Measurements from ENCODE around the gene TRIM44.

DNA sequence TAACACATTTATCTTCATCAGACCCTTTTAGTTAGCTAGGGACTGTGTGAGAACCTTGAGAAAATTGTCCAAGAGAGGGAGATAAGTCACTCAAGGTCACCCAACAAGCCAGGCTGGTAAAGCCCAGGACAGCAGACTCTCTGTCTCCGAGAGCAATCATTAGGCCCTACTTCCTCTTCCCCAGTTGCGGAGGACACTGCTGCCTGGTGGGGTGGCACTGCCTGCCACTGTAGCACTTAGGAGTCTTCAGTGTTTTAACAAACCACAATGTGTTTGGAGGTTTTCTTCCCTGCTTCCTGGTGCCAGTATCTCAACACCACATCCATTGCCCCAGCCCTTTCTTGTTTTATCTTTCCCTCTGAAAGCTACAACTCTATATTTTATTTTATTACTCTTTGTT lies 149.2 kb downstream of the TRIM44 start:
- TF ChIP-seq JUND (IDR thresholded peaks at IDR 0.05; ENCODE audit: low read depth, low read length) (no peak), SPI1 (IDR thresholded peaks at IDR 0.05; ENCODE audit: borderline replicate concordance, insufficient read depth, low read depth, low read length) (peak; percentile 23; the same call in 1 of the 2 replicates), MEF2A (IDR thresholded peaks at IDR 0.05; ENCODE audit: insufficient read depth, low read depth, low read length) (no peak), SIN3A (IDR thresholded peaks at IDR 0.05; ENCODE audit: low read depth, low read length) (no peak), NBN (IDR thresholded peaks at IDR 0.05) (no peak), EGR1 (IDR thresholded peaks at IDR 0.05; ENCODE audit: borderline replicate concordance in 1 of 2, low read depth in 2 of 2, low read length in 2 of 2) (no peak), CHD2 (IDR thresholded peaks at IDR 0.05; ENCODE audit: borderline replicate concordance, low read depth, low read length) (no peak), NFYB (IDR thresholded peaks at IDR 0.05; ENCODE audit: insufficient read depth, low read depth, low read length) (no peak), JUNB (IDR thresholded peaks at IDR 0.05) (no peak), NRF1 (conservative IDR thresholded peaks at IDR 0.05; ENCODE audit: low read depth, low read length) (no peak), ZNF24 (IDR thresholded peaks at IDR 0.05) (no peak)
- TF ChIP-seq, protein P1, sequence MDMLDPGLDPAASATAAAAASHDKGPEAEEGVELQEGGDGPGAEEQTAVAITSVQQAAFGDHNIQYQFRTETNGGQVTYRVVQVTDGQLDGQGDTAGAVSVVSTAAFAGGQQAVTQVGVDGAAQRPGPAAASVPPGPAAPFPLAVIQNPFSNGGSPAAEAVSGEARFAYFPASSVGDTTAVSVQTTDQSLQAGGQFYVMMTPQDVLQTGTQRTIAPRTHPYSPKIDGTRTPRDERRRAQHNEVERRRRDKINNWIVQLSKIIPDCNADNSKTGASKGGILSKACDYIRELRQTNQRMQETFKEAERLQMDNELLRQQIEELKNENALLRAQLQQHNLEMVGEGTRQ (IDR thresholded peaks at IDR 0.05; ENCODE audit: borderline replicate concordance, low read depth, low read length), result no peak
- TF ChIP-seq, protein P2, sequence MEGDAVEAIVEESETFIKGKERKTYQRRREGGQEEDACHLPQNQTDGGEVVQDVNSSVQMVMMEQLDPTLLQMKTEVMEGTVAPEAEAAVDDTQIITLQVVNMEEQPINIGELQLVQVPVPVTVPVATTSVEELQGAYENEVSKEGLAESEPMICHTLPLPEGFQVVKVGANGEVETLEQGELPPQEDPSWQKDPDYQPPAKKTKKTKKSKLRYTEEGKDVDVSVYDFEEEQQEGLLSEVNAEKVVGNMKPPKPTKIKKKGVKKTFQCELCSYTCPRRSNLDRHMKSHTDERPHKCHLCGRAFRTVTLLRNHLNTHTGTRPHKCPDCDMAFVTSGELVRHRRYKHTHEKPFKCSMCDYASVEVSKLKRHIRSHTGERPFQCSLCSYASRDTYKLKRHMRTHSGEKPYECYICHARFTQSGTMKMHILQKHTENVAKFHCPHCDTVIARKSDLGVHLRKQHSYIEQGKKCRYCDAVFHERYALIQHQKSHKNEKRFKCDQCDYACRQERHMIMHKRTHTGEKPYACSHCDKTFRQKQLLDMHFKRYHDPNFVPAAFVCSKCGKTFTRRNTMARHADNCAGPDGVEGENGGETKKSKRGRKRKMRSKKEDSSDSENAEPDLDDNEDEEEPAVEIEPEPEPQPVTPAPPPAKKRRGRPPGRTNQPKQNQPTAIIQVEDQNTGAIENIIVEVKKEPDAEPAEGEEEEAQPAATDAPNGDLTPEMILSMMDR (IDR thresholded peaks at IDR 0.05 in 2 of 3, conservative IDR thresholded peaks at IDR 0.05 in 1 of 3; ENCODE audit: control insufficient read depth in 2 of 3, extremely low read depth in 1 of 3, insufficient read depth in 1 of 3, low read depth in 3 of 3, low read length in 3 of 3), result peak in 1 of 3 experiments; percentile 10; a peak in 1 of 6 replicates
- TF ChIP-seq, protein P3, sequence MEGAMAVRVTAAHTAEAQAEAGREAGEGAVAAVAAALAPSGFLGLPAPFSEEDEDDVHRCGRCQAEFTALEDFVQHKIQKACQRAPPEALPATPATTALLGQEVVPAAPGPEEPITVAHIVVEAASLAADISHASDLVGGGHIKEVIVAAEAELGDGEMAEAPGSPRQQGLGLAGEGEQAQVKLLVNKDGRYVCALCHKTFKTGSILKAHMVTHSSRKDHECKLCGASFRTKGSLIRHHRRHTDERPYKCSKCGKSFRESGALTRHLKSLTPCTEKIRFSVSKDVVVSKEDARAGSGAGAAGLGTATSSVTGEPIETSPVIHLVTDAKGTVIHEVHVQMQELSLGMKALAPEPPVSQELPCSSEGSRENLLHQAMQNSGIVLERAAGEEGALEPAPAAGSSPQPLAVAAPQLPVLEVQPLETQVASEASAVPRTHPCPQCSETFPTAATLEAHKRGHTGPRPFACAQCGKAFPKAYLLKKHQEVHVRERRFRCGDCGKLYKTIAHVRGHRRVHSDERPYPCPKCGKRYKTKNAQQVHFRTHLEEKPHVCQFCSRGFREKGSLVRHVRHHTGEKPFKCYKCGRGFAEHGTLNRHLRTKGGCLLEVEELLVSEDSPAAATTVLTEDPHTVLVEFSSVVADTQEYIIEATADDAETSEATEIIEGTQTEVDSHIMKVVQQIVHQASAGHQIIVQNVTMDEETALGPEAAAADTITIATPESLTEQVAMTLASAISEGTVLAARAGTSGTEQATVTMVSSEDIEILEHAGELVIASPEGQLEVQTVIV (IDR thresholded peaks at IDR 0.05; ENCODE audit: borderline replicate concordance, partially characterized antibody), result no peak
